Common myeloid progenitor, CD34-positive (primary cell): ENCODE data around the gene LHX5.

ENCODE experiments used
- CTCF ChIA-PET: fragments of 350-600 bp; sonication (Branson Sonifier 250); formaldehyde crosslinking; loops from one replicate; lab custom pipeline; 2021; ENCODE audit warnings: antibody characterized with exemption; lab: Charles Lee
- POLR2A ChIA-PET: fragments of 350-600 bp; sonication (Branson Sonifier 250); formaldehyde crosslinking; loops from one replicate; lab custom pipeline; 2021; ENCODE audit warnings: antibody characterized with exemption; lab: Charles Lee
- DNase-seq, 3 donors: peaks; one replicate each; pipeline versions ENCODE4 v3.0.0 to v3.0.0-alpha.2; 2013
- H3K27ac ChIP-seq, 2 experiments: 1 replicate in 1 of 2; 2 replicates in 1 of 2; pipeline ENCODE4 v1.7.0; 2013; ENCODE audit warnings: inconsistent platforms in 2 of 2, low read length in 2 of 2, mild to moderate bottlenecking in 2 of 2, low read depth in 1 of 2, moderate library complexity in 1 of 2; ENCODE audit not compliant: severe bottlenecking in 2 of 2, insufficient read depth in 1 of 2, poor library complexity in 1 of 2
- H3K27me3 ChIP-seq, 5 experiments: replicated peaks in 2 of 5; 1 replicate in 3 of 5; 2 replicates in 2 of 5; pipeline versions ENCODE4 v1.6.1 to v1.7.0; 2013; ENCODE audit warnings: low read length in 4 of 5, mild to moderate bottlenecking in 2 of 5, moderate library complexity in 2 of 5, inconsistent platforms in 1 of 5; ENCODE audit not compliant: insufficient read depth in 5 of 5, control insufficient read depth in 4 of 5
- H3K36me3 ChIP-seq, 4 experiments: 1 replicate in 2 of 4; 2 replicates in 2 of 4; pipeline versions ENCODE4 v1.6.1 to v1.7.0; 2013; ENCODE audit warnings: low read length in 3 of 4, control low read depth in 1 of 4, mild to moderate bottlenecking in 1 of 4; ENCODE audit not compliant: control insufficient read depth in 4 of 4, insufficient read depth in 4 of 4
- H3K4me1 ChIP-seq, 4 experiments: 1 replicate in 3 of 4; 2 replicates in 1 of 4; pipeline versions ENCODE4 v1.6.1 to v1.7.1; 2013; ENCODE audit warnings: low read length in 3 of 4, mild to moderate bottlenecking in 3 of 4, control low read depth in 1 of 4, inconsistent platforms in 1 of 4, moderate library complexity in 1 of 4; ENCODE audit not compliant: control insufficient read depth in 4 of 4, insufficient read depth in 4 of 4; ENCODE audit errors: control extremely low read depth in 1 of 4
- H3K4me3 ChIP-seq, 7 experiments: 1 replicate in 4 of 7; 2 replicates in 3 of 7; pipeline versions ENCODE4 v1.5.1 to v1.7.0; 2013; ENCODE audit warnings: mild to moderate bottlenecking in 7 of 7, low read length in 6 of 7, moderate library complexity in 6 of 7, inconsistent platforms in 2 of 7, low read depth in 2 of 7, control low read depth in 1 of 7; ENCODE audit not compliant: insufficient read depth in 4 of 7, control insufficient read depth in 1 of 7; ENCODE audit errors: extremely low read depth in 1 of 7
- H3K9me3 ChIP-seq, 5 experiments: 1 replicate in 4 of 5; 2 replicates in 1 of 5; pipeline versions ENCODE4 v1.6.1 to v1.7.1; 2013; ENCODE audit warnings: low read length in 4 of 5, mild to moderate bottlenecking in 2 of 5, inconsistent platforms in 1 of 5, low read depth in 1 of 5, moderate library complexity in 1 of 5; ENCODE audit not compliant: control insufficient read depth in 4 of 5, insufficient read depth in 2 of 5; ENCODE audit errors: control extremely low read depth in 1 of 5
- WGBS: methylation state at CpG from one replicate; pipeline ENCODE4 v1.1.5; 2013; ENCODE audit not compliant: insufficient coverage; 5-methylcytosine and 5-hydroxymethylcytosine counted together

LHX5 gene

DNA sequence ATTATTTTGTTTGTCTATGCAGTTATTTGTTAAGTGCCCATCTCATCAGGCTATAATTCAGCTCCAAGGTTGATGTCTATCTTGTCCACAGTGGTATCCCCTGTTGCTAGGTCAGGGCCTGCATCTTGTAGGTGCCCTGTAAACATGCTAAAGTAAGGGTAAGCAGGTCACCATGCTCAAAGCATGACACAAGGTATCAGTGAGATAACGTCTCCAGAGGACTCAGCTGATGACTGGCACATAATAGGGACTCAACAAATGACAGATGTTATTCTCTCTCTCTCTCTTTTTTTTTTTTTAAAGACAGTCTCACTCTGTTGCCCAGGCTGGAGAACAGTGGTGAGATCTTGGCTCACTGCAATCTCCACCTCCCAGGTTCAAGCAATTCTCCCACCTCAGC lies 47.2 kb downstream of the LHX5 start:
- H3K27ac ChIP-seq, result no peak overlapping the region
- no peak overlapping the region for H3K4me3 ChIP-seq
- peaks cover 0 to 4% (median 3%) of the 10 kb centered on the region in 4 experiments for H3K36me3 ChIP-seq
- peaks cover 0 to 31% (median 25%) of the 10 kb centered on the region in 4 experiments for H3K4me1 ChIP-seq
- POLR2A ChIA-PET, result no interaction called here
- no peaks in the 10 kb centered on the region for H3K9me3 ChIP-seq
- CTCF ChIA-PET, result interaction anchor here (0.6 to 2.3 kb wide), 18 partner anchors 10 to 318 kb away, joined by 3 to 11 read pairs (median 4); partner anchors contain the start of genes SDS and SLC8B1
- DNase-seq, result no peak
- H3K27me3 ChIP-seq, result no peaks in the 10 kb centered on the region
- WGBS, result 100% methylated on average over 1 of the region's 1 CpG

DNA sequence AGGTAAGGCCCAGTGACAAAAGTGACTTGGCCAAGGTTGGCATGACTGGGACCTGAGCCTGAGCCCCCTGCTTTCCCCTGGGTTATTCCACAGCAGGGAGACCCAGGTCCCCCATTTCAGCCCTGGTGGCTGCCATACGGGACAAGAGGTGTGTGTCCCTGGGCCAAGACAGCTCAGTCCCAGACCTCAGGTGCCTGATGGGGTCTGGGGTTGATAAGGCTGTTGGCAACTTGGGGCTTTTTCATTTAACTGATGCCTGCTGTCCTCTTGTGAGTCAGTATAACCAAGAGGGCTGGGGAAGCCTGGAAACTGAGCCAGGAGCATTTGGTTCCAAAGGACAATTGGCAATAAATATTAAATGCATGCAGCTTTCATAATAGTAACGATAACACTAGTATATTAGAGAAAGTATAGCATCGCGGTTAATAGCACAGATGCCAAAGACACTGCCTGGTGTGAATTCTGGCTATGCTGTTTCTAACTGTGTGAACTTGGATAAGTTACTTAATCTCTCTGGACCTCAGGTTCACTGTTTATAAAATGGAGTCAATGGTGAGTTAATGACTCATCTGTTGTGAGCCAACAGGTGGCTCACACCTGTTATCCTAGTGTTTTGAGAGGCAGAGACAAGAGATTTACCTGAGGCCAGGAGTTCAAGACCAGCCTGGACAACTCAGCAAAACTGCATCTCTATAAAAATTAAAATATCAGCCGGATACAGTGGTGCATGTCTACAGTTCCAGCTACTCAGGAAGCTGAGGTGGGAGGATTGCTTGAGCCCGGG lies 48.6 kb downstream of the LHX5 start:
- DNase-seq, result peak in 2 of 3 donors; percentile 18 to 44
- WGBS, result 96% methylated on average over 6 of the region's 6 CpGs
- H3K27me3 ChIP-seq, result no peaks in the 10 kb centered on the region
- peak overlapping the region; percentile 56 to 86 for H3K27ac ChIP-seq
- peaks cover 0 to 4% (median 3%) of the 10 kb centered on the region in 4 experiments for H3K36me3 ChIP-seq
- peaks cover 0 to 31% (median 25%) of the 10 kb centered on the region in 4 experiments for H3K4me1 ChIP-seq
- CTCF ChIA-PET, result interaction anchor here (1.2 to 1.5 kb wide), 2 partner anchors 13 to 128 kb away, joined by 3 to 5 read pairs; no protein-coding TSS in a partner anchor
- POLR2A ChIA-PET, result no interaction called here
- peak overlapping the region; percentile 25 to 82 (median 69) for H3K4me3 ChIP-seq
- H3K9me3 ChIP-seq, result no peaks in the 10 kb centered on the region

DNA sequence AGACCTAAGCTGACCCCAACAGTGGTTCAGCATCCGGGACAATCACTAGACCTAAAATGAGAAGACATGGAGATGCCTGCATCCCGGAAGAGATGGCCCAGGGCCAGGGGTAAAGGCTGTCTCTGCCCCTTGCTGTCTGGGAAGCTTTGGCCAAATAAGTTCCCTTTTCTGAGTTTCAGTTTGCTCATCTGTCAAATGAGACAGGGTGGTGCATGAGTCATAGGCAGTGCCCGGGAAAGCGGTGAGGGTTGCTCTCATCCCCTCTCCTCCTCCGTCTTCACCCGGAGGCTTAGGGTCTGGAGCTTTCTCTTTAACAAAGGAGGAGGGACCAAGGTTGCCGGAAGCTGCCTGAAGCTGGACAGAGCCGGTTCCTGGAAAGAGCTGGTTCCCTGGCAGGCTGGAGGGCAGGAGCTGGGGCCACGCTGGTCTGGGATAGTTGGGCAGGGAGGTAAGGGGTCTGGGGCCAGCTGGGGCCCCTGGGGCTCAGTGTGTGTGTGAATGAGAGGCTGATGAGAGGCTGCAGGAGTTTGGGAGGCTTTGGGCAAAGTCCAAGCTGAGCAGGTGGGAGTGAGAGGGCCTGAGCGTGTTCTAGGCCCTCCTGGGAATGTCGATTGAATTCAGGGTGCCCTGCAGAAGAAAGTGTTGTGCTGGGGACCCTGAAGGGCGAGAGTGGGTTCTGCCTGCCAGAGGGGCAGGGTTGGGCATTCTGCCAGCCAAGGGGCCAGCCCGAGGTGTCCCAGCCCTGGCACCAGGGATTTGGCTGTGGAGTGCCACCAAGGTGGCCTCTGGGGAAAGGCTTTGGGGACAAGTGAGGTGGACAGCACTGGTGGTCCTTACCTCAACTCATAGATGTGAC lies 49.4 kb downstream of the LHX5 start, which contains the start of gene SDSL:
Gene SDSL (plus strand): TSS at position 351 of the 856 bp plus-strand sequence. CDS start 5,603 bp downstream, outside the sequence.
- Histone ChIP-seq H3K4me1 (peaks cover 0 to 31% (median 25%) of the 10 kb centered on the region in 4 experiments), H3K27me3 (no peaks in the 10 kb centered on the region), H3K4me3 (peak within 1 kb of the TSS; percentile 25 to 82 (median 69)), H3K9me3 (no peaks in the 10 kb centered on the region), H3K36me3 (peaks cover 0 to 4% (median 3%) of the 10 kb centered on the region in 4 experiments), H3K27ac (peak within 1 kb of the TSS; percentile 56 to 86)
- 3% methylated on average over 11 of the region's 13 CpGs for WGBS
- CTCF ChIA-PET, result interaction anchor here (0.5 to 1.5 kb wide), 3 partner anchors 13 to 127 kb away, joined by 3 to 5 read pairs (median 4); no protein-coding TSS in a partner anchor
- POLR2A ChIA-PET, result interaction anchor here (0.7 to 0.9 kb wide), 2 partner anchors 14 to 541 kb away, joined by 4 to 6 read pairs; no protein-coding TSS in a partner anchor
- peak; percentile 84 to 96 (median 94) for DNase-seq

DNA sequence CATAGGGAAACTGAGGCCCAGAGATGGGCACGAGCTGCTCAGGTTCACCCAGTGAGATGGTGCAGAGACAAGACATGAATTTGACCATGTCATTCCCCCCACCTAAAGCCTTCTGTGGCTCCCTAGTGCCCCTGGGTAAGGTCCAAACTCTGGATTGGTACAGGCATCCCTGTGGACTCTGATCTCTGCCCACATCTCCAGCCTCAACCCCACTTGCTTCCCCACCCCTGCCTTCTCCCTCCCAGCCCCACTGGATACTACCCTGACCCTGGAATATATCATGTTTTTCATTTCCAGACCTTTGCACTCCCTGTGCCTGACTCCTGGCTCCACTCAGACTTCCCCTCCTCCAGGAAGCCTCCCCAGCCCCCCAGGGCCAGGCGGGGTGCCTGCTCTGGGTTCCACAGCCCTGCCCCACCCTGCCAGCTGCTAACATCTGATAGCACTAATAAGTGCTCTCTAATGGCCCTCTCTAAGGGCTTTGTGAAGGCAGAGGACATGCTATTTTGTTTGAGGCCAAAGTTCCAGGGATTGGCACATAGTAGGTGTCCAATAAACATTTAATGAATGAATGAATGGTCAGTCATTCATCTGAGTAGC lies 50.6 kb downstream of the LHX5 start:
- POLR2A ChIA-PET, result no interaction called here

DNA sequence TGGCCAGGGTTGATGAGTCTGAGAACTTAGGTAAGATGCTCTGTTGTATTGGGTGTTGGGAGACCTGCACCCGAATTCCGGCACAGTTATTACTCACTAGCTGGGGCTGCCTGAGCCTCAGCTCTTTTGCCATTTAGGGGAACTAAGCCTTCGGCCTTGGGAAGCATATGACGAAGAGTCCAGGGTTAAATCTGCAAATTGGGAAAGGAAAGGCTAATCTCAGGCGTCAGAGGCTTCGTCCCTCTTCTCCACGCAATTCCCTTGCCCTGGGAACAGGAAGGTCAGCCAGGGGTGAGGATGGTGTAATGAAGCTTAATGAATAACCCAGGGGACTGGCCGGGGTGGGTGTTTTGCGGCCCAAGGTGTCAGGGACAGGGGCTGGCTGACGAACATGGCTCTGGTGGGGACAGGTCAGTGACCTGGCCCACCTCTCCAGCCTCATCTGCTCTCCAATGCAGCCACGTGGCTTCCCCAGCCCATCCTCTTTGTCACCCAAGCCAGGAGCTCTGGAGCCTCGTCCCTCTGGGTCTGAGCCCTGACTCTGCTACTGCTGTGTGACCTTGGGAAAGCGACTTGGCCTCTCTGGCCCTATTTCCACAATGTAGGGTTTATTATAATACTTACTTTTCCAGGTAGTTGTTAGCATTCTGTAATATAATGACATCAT lies 53.3 kb downstream of the LHX5 start:
- Histone ChIP-seq H3K9me3 (no peaks in the 10 kb centered on the region), H3K4me3 (no peak overlapping the region), H3K27ac (no peak overlapping the region), H3K36me3 (no peaks in the 10 kb centered on the region), H3K27me3 (no peaks in the 10 kb centered on the region), H3K4me1 (peaks cover 0 to 42% (median 29%) of the 10 kb centered on the region in 4 experiments)
- WGBS, result 98% methylated on average over 7 of the region's 13 CpGs
- ChIA-PET POLR2A (no interaction called here), CTCF (interaction anchor here (1.5 kb wide), 1 partner anchor 12 kb away, joined by 7 read pairs; no protein-coding TSS in a partner anchor)
- no peak for DNase-seq

More for the DNA sequence above, 50.6 kb downstream of the LHX5 start:
- CTCF ChIA-PET, result interaction anchor here (1.2 to 1.9 kb wide), 2 partner anchors 17 to 188 kb away, joined by 3 to 4 read pairs; partner anchors contain the start of gene SDS
- 100% methylated on average over 1 of the region's 2 CpGs for WGBS
- Histone ChIP-seq H3K4me1 (peaks cover 0 to 36% (median 31%) of the 10 kb centered on the region in 4 experiments), H3K36me3 (peaks cover 0 to 4% (median 3%) of the 10 kb centered on the region in 4 experiments), H3K27me3 (no peaks in the 10 kb centered on the region), H3K9me3 (no peaks in the 10 kb centered on the region), H3K4me3 (no peak overlapping the region), H3K27ac (peak overlapping the region in 1 of 2 experiments; percentile 86)
- peak in 1 of 3 donors; percentile 30 for DNase-seq
